Astrocyte (in vitro differentiated cells and primary cell): ENCODE data around the gene CASKIN2. TPM values are rescaled to one million over a fixed set of nuclear protein-coding genes. Genes with fewer than 3 reads are reported as not detected.

Experiments used
- DNase-seq: peaks from one replicate; pipeline ENCODE4 v3.0.0-alpha.2; 2010; ENCODE audit warnings: low read depth
- FAIRE-seq: peaks from 2 replicates; lab custom pipeline; 2011; peaks lifted over from hg19 to GRCh38; lab: Jason Lieb, UNC
- H2AFZ ChIP-seq: 2 replicates; pipeline ENCODE4 v1.6.0; 2012; ENCODE audit warnings: low read depth, low read length, inconsistent platforms
- H3K27ac ChIP-seq: 2 replicates; pipeline ENCODE4 v1.5.1; 2011; ENCODE audit warnings: low read depth, low read length, inconsistent platforms
- H3K27me3 ChIP-seq: 2 replicates; pipeline ENCODE4 v1.6.0; 2011; ENCODE audit warnings: low read length, inconsistent platforms; ENCODE audit not compliant: insufficient read depth
- H3K36me3 ChIP-seq: 2 replicates; pipeline ENCODE4 v1.5.1; 2011; ENCODE audit warnings: low read length, inconsistent platforms; ENCODE audit not compliant: insufficient read depth
- H3K4me1 ChIP-seq: 2 replicates; pipeline ENCODE4 v1.5.1; 2011; ENCODE audit warnings: low read length, inconsistent platforms; ENCODE audit not compliant: insufficient read depth
- H3K4me2 ChIP-seq: 2 replicates; pipeline ENCODE4 v1.6.0; 2012; ENCODE audit warnings: low read length, inconsistent platforms
- H3K4me3 ChIP-seq: 2 replicates; pipeline ENCODE4 v1.5.1; 2011; ENCODE audit warnings: low read depth, mild to moderate bottlenecking, low read length, inconsistent platforms; ENCODE audit not compliant: insufficient read depth
- H3K79me2 ChIP-seq: 2 replicates; pipeline ENCODE4 v1.6.0; 2012; ENCODE audit warnings: mild to moderate bottlenecking, low read length, inconsistent platforms; ENCODE audit not compliant: insufficient read depth
- H3K9ac ChIP-seq: 2 replicates; pipeline ENCODE4 v1.6.0; 2012; ENCODE audit warnings: mild to moderate bottlenecking, low read length, inconsistent platforms
- H3K9me3 ChIP-seq: 2 replicates; pipeline ENCODE4 v1.5.1; 2012; ENCODE audit warnings: low read depth, mild to moderate bottlenecking, low read length, inconsistent platforms; ENCODE audit not compliant: insufficient read depth
- H4K20me1 ChIP-seq: 2 replicates; pipeline ENCODE4 v1.6.0; 2012; ENCODE audit warnings: low read length, inconsistent platforms; ENCODE audit not compliant: insufficient read depth
- H3K27ac Mint-ChIP-seq: one replicate; pipeline ENCODE4 v1.8.0; 2021; ENCODE audit warnings: mild to moderate bottlenecking, mixed read lengths; ENCODE audit not compliant: unreplicated experiment
- H3K27me3 Mint-ChIP-seq: one replicate; pipeline ENCODE4 v1.8.0; 2021; ENCODE audit warnings: low read depth, mixed read lengths; ENCODE audit not compliant: unreplicated experiment
- H3K36me3 Mint-ChIP-seq: one replicate; pipeline ENCODE4 v1.8.0; 2021; ENCODE audit warnings: low read depth, mixed read lengths; ENCODE audit not compliant: unreplicated experiment
- H3K4me1 Mint-ChIP-seq: one replicate; pipeline ENCODE4 v1.8.0; 2021; ENCODE audit warnings: low read depth, mixed read lengths; ENCODE audit not compliant: unreplicated experiment
- H3K4me3 Mint-ChIP-seq: one replicate; pipeline ENCODE4 v1.8.0; 2021; ENCODE audit warnings: mild to moderate bottlenecking, moderate library complexity, mixed read lengths; ENCODE audit not compliant: unreplicated experiment
- H3K9me3 Mint-ChIP-seq: one replicate; pipeline ENCODE4 v1.8.0; 2021; ENCODE audit warnings: mild to moderate bottlenecking, mixed read lengths; ENCODE audit not compliant: unreplicated experiment
- CTCF ChIP-seq: IDR thresholded peaks from 2 replicates; pipeline ENCODE4 v1.5.1; 2011; ENCODE audit warnings: low read depth, mild to moderate bottlenecking, inconsistent platforms, low read length, moderate library complexity; ENCODE audit not compliant: insufficient read depth
- EZH2 ChIP-seq: IDR thresholded peaks from 2 replicates; pipeline ENCODE4 v1.6.1; 2012; ENCODE audit warnings: mild to moderate bottlenecking, low read length, inconsistent platforms; ENCODE audit not compliant: insufficient read depth
- total RNA-seq: library from RNA; stranded (reverse); gene quantifications from 2 replicates; pipeline ENCODE4 v1.2.1, GENCODE V29; 2021

Gene CASKIN2
- total RNA-seq, 1 donor from 2014 or later, result 22.8 TPM

- FAIRE-seq (no peak), DNase-seq (no peak)
- no peak overlapping the region for H3K9ac ChIP-seq
- H3K4me1 Mint-ChIP-seq, result no peaks in the 10 kb centered on the region
- no peaks in the 10 kb centered on the region for H3K27me3 Mint-ChIP-seq
- no peak overlapping the region for H3K27ac Mint-ChIP-seq
- H3K4me2 ChIP-seq, result no peak overlapping the region
- H2AFZ ChIP-seq, result no peak overlapping the region
- H3K4me3 ChIP-seq, result no peak overlapping the region
- no peak overlapping the region for H3K27ac ChIP-seq
- TF ChIP-seq EZH2, result no peak
- TF ChIP-seq CTCF, result no peak
- H3K36me3 ChIP-seq, result peaks cover 2% of the 10 kb centered on the region
- peaks cover 13% of the 10 kb centered on the region for H3K36me3 Mint-ChIP-seq
- no peaks in the 10 kb centered on the region for H3K9me3 Mint-ChIP-seq
- no peak overlapping the region for H3K4me3 Mint-ChIP-seq
- no peaks in the 10 kb centered on the region for H3K9me3 ChIP-seq
- no peaks in the 10 kb centered on the region for H4K20me1 ChIP-seq
- no peaks in the 10 kb centered on the region for H3K27me3 ChIP-seq
- no peaks in the 10 kb centered on the region for H3K79me2 ChIP-seq
- H3K4me1 ChIP-seq, result no peaks in the 10 kb centered on the region
Observed at GRCh38 chr17:75496005-75496404, 19.3 kb downstream of the CASKIN2 start.

- Histone ChIP-seq H3K4me2 (no peak overlapping the region), H3K27me3 (no peaks in the 10 kb centered on the region), H3K9me3 (no peaks in the 10 kb centered on the region), H3K9ac (no peak overlapping the region), H3K79me2 (no peaks in the 10 kb centered on the region), H3K36me3 (peaks cover 2% of the 10 kb centered on the region), H2AFZ (no peak overlapping the region), H3K4me1 (no peaks in the 10 kb centered on the region), H3K27ac (no peak overlapping the region), H4K20me1 (no peaks in the 10 kb centered on the region), H3K4me3 (no peak overlapping the region)
- H3K9me3 Mint-ChIP-seq, result peaks cover 2% of the 10 kb centered on the region
- no peak overlapping the region for H3K4me3 Mint-ChIP-seq
- peaks cover 13% of the 10 kb centered on the region for H3K36me3 Mint-ChIP-seq
- FAIRE-seq (no peak), DNase-seq (no peak)
- H3K4me1 Mint-ChIP-seq, result no peaks in the 10 kb centered on the region
- H3K27me3 Mint-ChIP-seq, result no peaks in the 10 kb centered on the region
- H3K27ac Mint-ChIP-seq, result no peak overlapping the region
- no peak for TF ChIP-seq EZH2
- TF ChIP-seq CTCF, result no peak
Observed at GRCh38 chr17:75494326-75494877, 20.9 kb downstream of the CASKIN2 start.

GRCh38 chr17:75493476-75494129 is 21.7 kb downstream of the CASKIN2 start:
- H3K9me3 ChIP-seq, result no peaks in the 10 kb centered on the region
- peaks cover 2% of the 10 kb centered on the region for H3K36me3 ChIP-seq
- Mint-ChIP-seq H3K4me3 (no peak overlapping the region), H3K27ac (no peak overlapping the region), H3K36me3 (peaks cover 13% of the 10 kb centered on the region), H3K4me1 (no peaks in the 10 kb centered on the region), H3K9me3 (peaks cover 2% of the 10 kb centered on the region), H3K27me3 (no peaks in the 10 kb centered on the region)
- H3K79me2 ChIP-seq, result no peaks in the 10 kb centered on the region
- no peak overlapping the region for H3K9ac ChIP-seq
- TF ChIP-seq CTCF (no peak), EZH2 (no peak)
- no peak overlapping the region for H3K27ac ChIP-seq
- H3K4me3 ChIP-seq, result no peak overlapping the region
- no peak overlapping the region for H3K4me2 ChIP-seq
- no peaks in the 10 kb centered on the region for H4K20me1 ChIP-seq
- H2AFZ ChIP-seq, result no peak overlapping the region
- no peak for DNase-seq
- FAIRE-seq, result no peak
- H3K4me1 ChIP-seq, result no peaks in the 10 kb centered on the region
- no peaks in the 10 kb centered on the region for H3K27me3 ChIP-seq
